Uterus (tissue), 4 donors: ENCODE measurements around the gene MAP3K7CL. TPM values are rescaled to one million over a fixed set of nuclear protein-coding genes. Genes with fewer than 3 reads are reported as not detected.

Experiments used
- DNase-seq, 2 donors: peaks; one replicate each; pipeline ENCODE4 v3.0.0-alpha.2; 2019 to 2020
- H3K27ac ChIP-seq, 2 donors: fragments of 200-600 bp; sonication (generic); 1 replicate in 1 of 2; 2 replicates in 1 of 2; pipeline ENCODE4 v1.5.1; 2016 to 2018
- H3K27me3 ChIP-seq, 2 donors: fragments of 200-600 bp; sonication (generic); one replicate each; pipeline ENCODE4 v1.5.1; 2018 to 2019; ENCODE audit warnings: control low read depth in 1 of 2
- H3K36me3 ChIP-seq, 2 donors: fragments of 200-600 bp; sonication (generic); one replicate each; pipeline ENCODE4 v1.5.1; 2019; ENCODE audit warnings: control low read depth in 1 of 2
- H3K4me1 ChIP-seq, 2 donors: fragments of 200-600 bp; sonication (generic); one replicate each; pipeline ENCODE4 v1.5.1; 2018 to 2019; ENCODE audit warnings: control low read depth in 1 of 2
- H3K4me3 ChIP-seq, 2 donors: fragments of 200-600 bp; sonication (generic); 1 replicate in 1 of 2; 2 replicates in 1 of 2; pipeline ENCODE4 v1.5.1; 2018 to 2019; ENCODE audit warnings: mild to moderate bottlenecking in 1 of 2
- H3K9me3 ChIP-seq, 2 donors: fragments of 200-600 bp; sonication (generic); one replicate each; pipeline ENCODE4 v1.5.1; 2019; ENCODE audit warnings: control low read depth in 1 of 2
- POLR2A ChIP-seq, 2 donors: fragments of 450-650 bp; IDR thresholded peaks; one replicate each; pipeline ENCODE4 v1.6.1; 2016; ENCODE audit warnings: antibody characterized with exemption in 2 of 2, mild to moderate bottlenecking in 1 of 2, moderate library complexity in 1 of 2
- intact Hi-C: fragments of 100-400 bp; cut with DNase I; formaldehyde crosslinking; loops from one replicate; pipeline ENCODE4 v1.15.1; 2023; ENCODE audit warnings: low total_unique reads
- small RNA-seq: library from RNA; depleted of rRNA; stranded (forward); fragments of <200 nt; gene quantifications from one replicate; pipeline ENCODE3, GENCODE V24; 2016
- total RNA-seq, 4 donors: library from RNA; depleted of rRNA in 3 of 4; stranded (reverse); fragments of >200 nt in 3 of 4; gene quantifications; one replicate each; pipeline versions ENCODE4 v1.1.0 to v1.2.4, GENCODE V29; 2014 to 2023
- TF ChIP-seq, protein P1 (sequence below), 4 experiments: fragments of 200-600 bp in 2 of 4; fragments of 450-650 bp in 2 of 4; sonication (generic) in 2 of 4; IDR thresholded peaks; one replicate each; pipeline ENCODE4 v1.5.1; 2016 to 2019; ENCODE audit warnings: antibody characterized with exemption in 4 of 4, mild to moderate bottlenecking in 2 of 4, moderate library complexity in 1 of 4
- donor health status: DM: yes; HTN: yes; CAD: no.

Gene MAP3K7CL
- total RNA-seq, 4 donors from 2014 or later: 2.3 to 7.3 (median 5.5) TPM

GRCh38 chr21:29219165-29219770, 88.8 kb downstream of the MAP3K7CL start:
- no peak overlapping the region for H3K4me3 ChIP-seq
- no peak for DNase-seq
- H3K9me3 ChIP-seq: no peaks in the 10 kb centered on the region
- H3K36me3 ChIP-seq: no peaks in the 10 kb centered on the region
- H3K27me3 ChIP-seq: no peaks in the 10 kb centered on the region
- no peak overlapping the region for H3K27ac ChIP-seq
- TF ChIP-seq, protein P1, sequence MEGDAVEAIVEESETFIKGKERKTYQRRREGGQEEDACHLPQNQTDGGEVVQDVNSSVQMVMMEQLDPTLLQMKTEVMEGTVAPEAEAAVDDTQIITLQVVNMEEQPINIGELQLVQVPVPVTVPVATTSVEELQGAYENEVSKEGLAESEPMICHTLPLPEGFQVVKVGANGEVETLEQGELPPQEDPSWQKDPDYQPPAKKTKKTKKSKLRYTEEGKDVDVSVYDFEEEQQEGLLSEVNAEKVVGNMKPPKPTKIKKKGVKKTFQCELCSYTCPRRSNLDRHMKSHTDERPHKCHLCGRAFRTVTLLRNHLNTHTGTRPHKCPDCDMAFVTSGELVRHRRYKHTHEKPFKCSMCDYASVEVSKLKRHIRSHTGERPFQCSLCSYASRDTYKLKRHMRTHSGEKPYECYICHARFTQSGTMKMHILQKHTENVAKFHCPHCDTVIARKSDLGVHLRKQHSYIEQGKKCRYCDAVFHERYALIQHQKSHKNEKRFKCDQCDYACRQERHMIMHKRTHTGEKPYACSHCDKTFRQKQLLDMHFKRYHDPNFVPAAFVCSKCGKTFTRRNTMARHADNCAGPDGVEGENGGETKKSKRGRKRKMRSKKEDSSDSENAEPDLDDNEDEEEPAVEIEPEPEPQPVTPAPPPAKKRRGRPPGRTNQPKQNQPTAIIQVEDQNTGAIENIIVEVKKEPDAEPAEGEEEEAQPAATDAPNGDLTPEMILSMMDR (IDR thresholded peaks at IDR 0.05): no peak
- no peak for TF ChIP-seq POLR2A (IDR thresholded peaks at IDR 0.05)
- H3K4me1 ChIP-seq: no peaks in the 10 kb centered on the region
- intact Hi-C loops: no loop called here

- no peak overlapping the region for H3K4me3 ChIP-seq
- TF ChIP-seq, protein P1 (IDR thresholded peaks at IDR 0.05): no peak
- no peak for TF ChIP-seq POLR2A (IDR thresholded peaks at IDR 0.05)
Observed at GRCh38 chr21:29221253-29221744, 90.9 kb downstream of the MAP3K7CL start.

DNA sequence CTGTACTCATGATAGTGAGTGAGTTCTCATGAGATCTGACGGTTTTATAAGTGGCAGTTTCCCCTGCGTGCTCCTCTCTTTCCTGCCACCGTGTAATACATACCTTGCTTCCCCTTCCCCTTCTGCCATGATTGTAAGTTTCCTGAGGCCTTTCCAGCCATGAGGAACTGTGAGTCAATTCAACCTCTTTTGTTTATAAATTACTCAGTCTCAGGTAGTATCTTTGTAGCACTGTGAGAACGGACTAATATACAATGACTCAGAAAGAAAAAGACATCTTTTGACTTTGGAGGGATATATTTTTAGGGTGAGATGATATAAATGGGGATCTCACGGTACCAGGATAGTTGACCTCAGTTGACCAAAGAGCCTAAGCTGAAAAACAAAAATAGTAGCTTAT, 93.6 kb downstream of the MAP3K7CL start:
- DNase-seq: no peak
- Histone ChIP-seq H3K9me3 (no peaks in the 10 kb centered on the region), H3K27me3 (no peaks in the 10 kb centered on the region), H3K4me3 (no peak overlapping the region), H3K27ac (no peak overlapping the region), H3K36me3 (no peaks in the 10 kb centered on the region), H3K4me1 (no peaks in the 10 kb centered on the region)
- intact Hi-C loops: no loop called here
- TF ChIP-seq POLR2A (IDR thresholded peaks at IDR 0.05): no peak
- TF ChIP-seq, protein P1 (IDR thresholded peaks at IDR 0.05): no peak

More at GRCh38 chr21:29221253-29221744, 90.9 kb downstream of the MAP3K7CL start:
- Histone ChIP-seq H3K9me3 (no peaks in the 10 kb centered on the region), H3K4me1 (no peaks in the 10 kb centered on the region), H3K27me3 (no peaks in the 10 kb centered on the region), H3K36me3 (no peaks in the 10 kb centered on the region), H3K27ac (no peak overlapping the region)
- DNase-seq: no peak
- intact Hi-C loops: no loop called here

Small RNA genes lying within 50 kb of the gene (small RNA-seq; reads per million reads assigned to genes)
- gene RF00012 (not detected), gene RF00019 (not detected)

Other genes starting within 250 kb of the MAP3K7CL start
- 10 to 100 TPM; 13.8 to 61.0 (median 30.6) TPM for gene LTN1, start 137.8 kb upstream of the MAP3K7CL start, total RNA-seq
- gene RWDD2B, start 111.3 kb upstream of the MAP3K7CL start, total RNA-seq: 10 to 100 TPM in 3 of 4 donors, 1 to 10 TPM in 1; 7.7 to 16.2 (median 14.6) TPM
- gene USP16, start 106.0 kb upstream of the MAP3K7CL start, total RNA-seq: 10 to 100 TPM; 19.0 to 53.2 (median 44.4) TPM
- gene CCT8, start 57.0 kb upstream of the MAP3K7CL start, total RNA-seq: 100 to 1,000 TPM in 2 of 4 donors, 10 to 100 TPM in 2; 34.6 to 186 (median 115) TPM
- gene BACH1, start 168.3 kb downstream of the MAP3K7CL start, total RNA-seq: 100 to 1,000 TPM in 2 of 4 donors, 10 to 100 TPM in 2; 52.9 to 107 (median 79.1) TPM